GM21367 (cell line): ENCODE measurements around the gene NKX6-2.
"Not testable (repeated sequence)": the region's sequence is repeated elsewhere in the genome, so short reads cannot be mapped to it uniquely, and the experiment has no call there.

Experiments used
- ATAC-seq: cut with Tn5 transposase; IDR thresholded peaks from one replicate; pipeline ENCODE4 v1.9.1; 2021; ENCODE audit not compliant: unreplicated experiment

The NKX6-2 gene

GRCh38 chr10:132783165-132783939 lies 2.6 kb downstream of the NKX6-2 start:
- no peak for ATAC-seq

GRCh38 chr10:132781556-132781955 lies 4.4 kb downstream of the NKX6-2 start:
- no peak for ATAC-seq

- ATAC-seq: no peak
These were observed 5.6 kb downstream of the NKX6-2 start for GRCh38 chr10:132780356-132780755.

GRCh38 chr10:132779549-132780294 lies 6.2 kb downstream of the NKX6-2 start:
- ATAC-seq: no peak

- no peak for ATAC-seq
These were observed 8.5 kb downstream of the NKX6-2 start for GRCh38 chr10:132777441-132777840.

- ATAC-seq: no peak
These were observed 9.1 kb downstream of the NKX6-2 start for GRCh38 chr10:132776821-132777220.

- no peak for ATAC-seq
These were observed 9.8 kb downstream of the NKX6-2 start for GRCh38 chr10:132776186-132776585.

- no peak for ATAC-seq
These were observed 10.8 kb downstream of the NKX6-2 start for GRCh38 chr10:132774902-132775863.

GRCh38 chr10:132774181-132774901 lies 11.6 kb downstream of the NKX6-2 start:
- ATAC-seq: no peak

- ATAC-seq: not testable (repeated sequence)
These were observed 13.1 kb downstream of the NKX6-2 start for GRCh38 chr10:132772816-132773215.

- no peak for ATAC-seq
These were observed 15.6 kb downstream of the NKX6-2 start for GRCh38 chr10:132770061-132771021.

- ATAC-seq: no peak
These were observed 17.4 kb downstream of the NKX6-2 start for GRCh38 chr10:132768346-132769248.

- no peak for ATAC-seq
These were observed 19.7 kb downstream of the NKX6-2 start for GRCh38 chr10:132766291-132766690.

GRCh38 chr10:132765435-132765834 lies 20.5 kb downstream of the NKX6-2 start:
- no peak for ATAC-seq

- no peak for ATAC-seq
These were observed 21.8 kb downstream of the NKX6-2 start for GRCh38 chr10:132764108-132764507.

GRCh38 chr10:132763545-132763944 lies 22.4 kb downstream of the NKX6-2 start:
- no peak for ATAC-seq

- no peak for ATAC-seq
These were observed 23.7 kb downstream of the NKX6-2 start for GRCh38 chr10:132762267-132762666.

GRCh38 chr10:132761395-132762060 lies 24.4 kb downstream of the NKX6-2 start:
- ATAC-seq: no peak
